Panc1 (cell line): ENCODE measurements around the gene PHIP. TPM values are rescaled to one million over a fixed set of nuclear protein-coding genes. Genes with fewer than 3 reads are reported as not detected.

Source experiments
- ATAC-seq: fragments of 200-7000 bp; cut with Tn5 transposase; 2 replicates; pipeline ENCODE4 v1.9.1; 2020; ENCODE audit warnings: mild to moderate bottlenecking, moderate library complexity
- BruUV-seq: library from RNA; stranded (reverse); fragments of 400-500 nt; replicated peaks from 2 replicates; lab custom pipeline; 2021; lab: Mats Ljungman, UMichigan
- CTCF ChIA-PET: fragments of 300-600 bp; sonication (Branson Sonifier 250); formaldehyde crosslinking; loops from one replicate; lab custom pipeline; 2022; ENCODE audit warnings: antibody characterized with exemption; lab: Charles Lee
- POLR2A ChIA-PET: fragments of 300-600 bp; sonication (Branson Sonifier 250); formaldehyde crosslinking; loops from one replicate; lab custom pipeline; 2022; ENCODE audit warnings: antibody characterized with exemption; lab: Charles Lee
- DNase-seq: peaks from one replicate; pipeline ENCODE4 v3.0.0-alpha.2; 2010; ENCODE audit warnings: low read depth, low spot score
- H3K27ac ChIP-seq: 2 replicates; pipeline ENCODE4 v1.5.1; 2011; ENCODE audit warnings: mild to moderate bottlenecking, low read length, inconsistent platforms
- H3K27me3 ChIP-seq: fragments of 200-500 bp; sonication (Bioruptor generic); 2 replicates; pipeline ENCODE4 v1.6.0; 2014; ENCODE audit warnings: low read length, inconsistent platforms; ENCODE audit not compliant: control insufficient read depth, insufficient read depth
- H3K36me3 ChIP-seq: fragments of 200-500 bp; sonication (Bioruptor generic); 2 replicates; pipeline ENCODE4 v1.5.1; 2014; ENCODE audit warnings: inconsistent platforms, mild to moderate bottlenecking, low read length, moderate library complexity; ENCODE audit not compliant: control insufficient read depth, insufficient read depth
- H3K4me1 ChIP-seq: 2 replicates; pipeline ENCODE4 v1.5.1; 2011; ENCODE audit warnings: inconsistent platforms, mild to moderate bottlenecking, low read length, moderate library complexity; ENCODE audit not compliant: control insufficient read depth, insufficient read depth
- H3K4me3 ChIP-seq, 2 experiments: 2 replicates each; pipeline ENCODE4 v1.5.1; 2011 to 2012; ENCODE audit warnings: low read depth in 2 of 2, low read length in 2 of 2, mild to moderate bottlenecking in 2 of 2, inconsistent platforms in 1 of 2, moderate library complexity in 1 of 2
- H3K9me3 ChIP-seq: fragments of 200-500 bp; sonication (Bioruptor generic); 2 replicates; pipeline ENCODE4 v1.5.1; 2014; ENCODE audit warnings: low read depth, mild to moderate bottlenecking, inconsistent platforms, low read length, moderate library complexity; ENCODE audit not compliant: control insufficient read depth, insufficient read depth
- POLR2AphosphoS5 ChIP-seq: IDR thresholded peaks from 2 replicates; pipeline ENCODE4 v1.6.1; 2012; ENCODE audit warnings: mild to moderate bottlenecking, low read depth, low read length, moderate library complexity
- REST ChIP-seq, 2 experiments: IDR thresholded peaks; 2 replicates each; pipeline ENCODE4 v1.6.1; 2011 to 2012; ENCODE audit warnings: low read depth in 2 of 2, control low read depth in 1 of 2, low read length in 1 of 2, mild to moderate bottlenecking in 1 of 2, moderate library complexity in 1 of 2; ENCODE audit not compliant: insufficient read depth in 1 of 2
- SIN3A ChIP-seq: IDR thresholded peaks from 2 replicates; pipeline ENCODE4 v1.6.1; 2012; ENCODE audit warnings: low read depth, mild to moderate bottlenecking, low read length, moderate library complexity, borderline replicate concordance; ENCODE audit not compliant: insufficient read depth
- TCF7L2 ChIP-seq: IDR thresholded peaks from 2 replicates; pipeline ENCODE4 v1.6.1; 2011; ENCODE audit warnings: mild to moderate bottlenecking, low read depth, low read length, inconsistent platforms
- in situ Hi-C: cut with HindIII; loops from 2 replicates; pipeline ENCODE4 v1.10.0; 2016; ENCODE audit warnings: low sequenced_read_pairs, low pct_unique_long_range_greater_than_20kb
- intact Hi-C: fragments of 100-400 bp; cut with micrococcal nuclease; formaldehyde crosslinking; loops from one replicate; pipeline ENCODE4 v1.10.0; 2022; ENCODE audit not compliant: unreplicated experiment
- total RNA-seq: library from RNA; stranded (reverse); gene quantifications from one replicate; pipeline ENCODE4 v1.2.1, GENCODE V29; 2021; ENCODE audit not compliant: unreplicated experiment
- TF ChIP-seq, protein P1 (sequence below): fragments of 450-650 bp; IDR thresholded peaks from 2 replicates; pipeline ENCODE4 v1.5.1; 2017; ENCODE audit warnings: mild to moderate bottlenecking

PHIP gene
- total RNA-seq, 1 experiment from 2014 or later: 28.0 TPM

GRCh38 chr6:78917788-78918187 is 160.3 kb downstream of the PHIP start:
- in situ Hi-C loops: no loop called here
- BruUV-seq: no TSS peak
- ATAC-seq: no peak

GRCh38 chr6:78916411-78916810 is 161.6 kb downstream of the PHIP start:
- no peaks in the 10 kb centered on the region for H3K36me3 ChIP-seq
- CTCF ChIA-PET: no interaction called here
- H3K4me1 ChIP-seq: no peaks in the 10 kb centered on the region
- no TSS peak for BruUV-seq
- in situ Hi-C loops (no loop called here), intact Hi-C loops (no loop called here)
- TF ChIP-seq POLR2AphosphoS5 (no peak), TCF7L2 (no peak), SIN3A (no peak), REST (IDR thresholded peaks at IDR 0.05; ENCODE audit: insufficient read depth in 1 of 2, low read depth in 2 of 2, low read length in 1 of 2) (no peak)
- TF ChIP-seq, protein P1, sequence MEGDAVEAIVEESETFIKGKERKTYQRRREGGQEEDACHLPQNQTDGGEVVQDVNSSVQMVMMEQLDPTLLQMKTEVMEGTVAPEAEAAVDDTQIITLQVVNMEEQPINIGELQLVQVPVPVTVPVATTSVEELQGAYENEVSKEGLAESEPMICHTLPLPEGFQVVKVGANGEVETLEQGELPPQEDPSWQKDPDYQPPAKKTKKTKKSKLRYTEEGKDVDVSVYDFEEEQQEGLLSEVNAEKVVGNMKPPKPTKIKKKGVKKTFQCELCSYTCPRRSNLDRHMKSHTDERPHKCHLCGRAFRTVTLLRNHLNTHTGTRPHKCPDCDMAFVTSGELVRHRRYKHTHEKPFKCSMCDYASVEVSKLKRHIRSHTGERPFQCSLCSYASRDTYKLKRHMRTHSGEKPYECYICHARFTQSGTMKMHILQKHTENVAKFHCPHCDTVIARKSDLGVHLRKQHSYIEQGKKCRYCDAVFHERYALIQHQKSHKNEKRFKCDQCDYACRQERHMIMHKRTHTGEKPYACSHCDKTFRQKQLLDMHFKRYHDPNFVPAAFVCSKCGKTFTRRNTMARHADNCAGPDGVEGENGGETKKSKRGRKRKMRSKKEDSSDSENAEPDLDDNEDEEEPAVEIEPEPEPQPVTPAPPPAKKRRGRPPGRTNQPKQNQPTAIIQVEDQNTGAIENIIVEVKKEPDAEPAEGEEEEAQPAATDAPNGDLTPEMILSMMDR: no peak
- POLR2A ChIA-PET: no interaction called here
- H3K27me3 ChIP-seq: no peaks in the 10 kb centered on the region
- H3K27ac ChIP-seq: no peak overlapping the region
- no peak overlapping the region for H3K4me3 ChIP-seq
- no peak for ATAC-seq
- DNase-seq: no peak
- H3K9me3 ChIP-seq: 0 out of 2 replicates have a peak, but pooled peaks cover 3% of the 10 kb centered on the region

More at GRCh38 chr6:78917788-78918187, 160.3 kb downstream of the PHIP start:
- H3K27ac ChIP-seq: no peak overlapping the region
- CTCF ChIA-PET: no interaction called here
- H3K36me3 ChIP-seq: no peaks in the 10 kb centered on the region
- H3K27me3 ChIP-seq: no peaks in the 10 kb centered on the region
- H3K9me3 ChIP-seq: 0 out of 2 replicates have a peak, but pooled peaks cover 3% of the 10 kb centered on the region
- no peak for DNase-seq
- H3K4me1 ChIP-seq: no peaks in the 10 kb centered on the region
- intact Hi-C loops: no loop called here
- H3K4me3 ChIP-seq: no peak overlapping the region
- TF ChIP-seq TCF7L2 (no peak), POLR2AphosphoS5 (no peak), REST (IDR thresholded peaks at IDR 0.05; ENCODE audit: insufficient read depth in 1 of 2, low read depth in 2 of 2, low read length in 1 of 2) (no peak), SIN3A (no peak)
- TF ChIP-seq, protein P1: no peak
- POLR2A ChIA-PET: no interaction called here
